Fibroblast of skin of back (primary cell): Measurements from ENCODE around the gene PHLDB1.
"Not testable (repeated sequence)": the region's sequence is repeated elsewhere in the genome, so short reads cannot be mapped to it uniquely, and the experiment has no call there.

Experiments used
- DNase-seq: peaks from one replicate; pipeline ENCODE4 v3.0.0-alpha.2; 2013

PHLDB1 gene

DNA sequence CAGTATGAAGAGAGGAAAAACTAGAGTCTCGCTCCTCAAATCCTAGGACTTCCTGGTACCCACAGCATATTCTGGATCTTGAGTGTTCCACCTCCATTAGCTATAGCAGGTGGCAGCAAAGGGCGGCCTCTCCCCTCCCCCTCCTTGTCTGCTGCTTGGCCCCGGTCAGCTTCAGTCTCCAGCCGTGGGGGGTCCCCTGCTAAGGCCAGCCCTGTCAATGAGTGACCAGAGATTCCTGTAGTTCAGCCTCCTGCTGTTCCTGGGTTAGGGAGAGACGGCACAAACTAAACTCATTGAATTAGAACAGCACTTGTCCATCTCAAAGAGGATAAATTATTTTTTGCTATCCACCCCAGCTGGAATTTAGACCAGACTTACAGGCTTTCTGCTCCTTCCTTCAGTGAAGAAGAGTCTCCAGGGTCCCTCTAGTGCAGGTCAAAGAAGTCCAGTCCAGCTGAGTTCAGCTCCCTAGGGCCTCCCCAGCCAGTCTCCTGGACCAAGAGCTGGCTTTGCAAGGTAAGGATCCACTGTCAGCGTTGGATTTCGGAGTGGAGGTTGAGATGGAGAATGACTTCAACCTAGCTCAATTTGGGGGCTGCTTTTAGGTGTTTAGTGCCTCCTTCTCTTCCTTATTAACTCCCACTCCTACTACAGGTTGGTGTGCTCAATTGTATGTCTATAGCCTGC lies 1.1 kb upstream of the PHLDB1 start:
- DNase-seq: no peak

DNA sequence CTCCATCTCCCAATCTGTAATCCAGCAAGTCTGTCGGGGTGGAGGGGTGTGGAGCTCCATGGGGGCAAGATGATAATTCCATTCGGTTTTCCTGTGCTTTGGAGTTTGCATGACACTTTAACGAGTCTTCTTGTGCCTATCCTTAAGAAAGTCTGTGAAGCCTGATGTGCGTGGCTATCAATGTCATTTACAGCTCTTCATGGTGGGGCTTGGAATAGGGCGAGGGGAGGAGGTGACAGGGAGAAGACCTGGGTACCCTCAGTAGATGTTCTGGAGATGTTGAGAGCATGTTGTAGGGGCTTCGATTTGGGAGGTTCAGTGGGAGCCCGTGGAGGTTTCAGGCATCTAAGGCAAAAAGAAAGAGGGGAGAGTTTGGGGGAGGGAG lies 579 bp upstream of the PHLDB1 start:
- no peak for DNase-seq

DNA sequence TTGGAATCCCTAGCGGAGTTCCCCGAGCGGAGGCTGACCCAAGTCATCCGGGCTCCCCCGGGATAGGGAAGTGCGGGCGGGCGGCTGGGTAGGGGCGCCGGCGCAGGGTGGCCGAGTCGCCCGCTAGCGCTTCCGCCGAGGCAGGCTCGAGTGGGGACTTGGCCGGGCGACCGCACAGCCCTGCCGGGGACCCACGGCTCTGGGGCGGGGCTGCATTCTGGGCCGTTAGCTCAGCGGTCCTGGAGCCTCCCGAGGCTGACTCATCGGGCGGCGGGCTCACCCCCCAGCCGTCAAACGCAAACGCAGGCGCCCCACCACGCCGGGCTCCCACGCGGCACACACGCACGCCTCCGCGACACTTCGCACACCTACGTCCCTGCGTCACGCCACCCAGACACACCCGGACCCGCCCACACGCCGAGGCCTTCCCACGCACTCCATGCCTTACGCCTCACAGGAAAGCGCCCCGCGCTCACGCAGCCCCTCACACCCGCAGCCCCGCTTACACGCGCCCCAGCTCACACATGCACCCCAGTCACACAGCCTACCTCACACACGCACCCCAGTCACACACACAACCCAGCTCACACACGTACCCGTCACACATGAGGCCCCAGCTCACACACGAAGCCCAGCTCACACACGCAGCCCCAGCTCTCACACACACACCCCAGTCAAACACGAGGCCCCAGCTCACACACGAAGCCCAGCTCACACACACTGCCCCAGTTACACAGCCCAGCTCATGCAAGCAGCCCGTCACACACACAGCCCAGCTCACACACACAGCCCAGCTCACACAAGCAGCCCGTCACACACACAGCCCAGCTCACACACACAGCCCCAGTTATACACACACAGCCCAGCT lies 1.2 kb downstream of the PHLDB1 start:
- DNase-seq: peak; percentile 89

DNA sequence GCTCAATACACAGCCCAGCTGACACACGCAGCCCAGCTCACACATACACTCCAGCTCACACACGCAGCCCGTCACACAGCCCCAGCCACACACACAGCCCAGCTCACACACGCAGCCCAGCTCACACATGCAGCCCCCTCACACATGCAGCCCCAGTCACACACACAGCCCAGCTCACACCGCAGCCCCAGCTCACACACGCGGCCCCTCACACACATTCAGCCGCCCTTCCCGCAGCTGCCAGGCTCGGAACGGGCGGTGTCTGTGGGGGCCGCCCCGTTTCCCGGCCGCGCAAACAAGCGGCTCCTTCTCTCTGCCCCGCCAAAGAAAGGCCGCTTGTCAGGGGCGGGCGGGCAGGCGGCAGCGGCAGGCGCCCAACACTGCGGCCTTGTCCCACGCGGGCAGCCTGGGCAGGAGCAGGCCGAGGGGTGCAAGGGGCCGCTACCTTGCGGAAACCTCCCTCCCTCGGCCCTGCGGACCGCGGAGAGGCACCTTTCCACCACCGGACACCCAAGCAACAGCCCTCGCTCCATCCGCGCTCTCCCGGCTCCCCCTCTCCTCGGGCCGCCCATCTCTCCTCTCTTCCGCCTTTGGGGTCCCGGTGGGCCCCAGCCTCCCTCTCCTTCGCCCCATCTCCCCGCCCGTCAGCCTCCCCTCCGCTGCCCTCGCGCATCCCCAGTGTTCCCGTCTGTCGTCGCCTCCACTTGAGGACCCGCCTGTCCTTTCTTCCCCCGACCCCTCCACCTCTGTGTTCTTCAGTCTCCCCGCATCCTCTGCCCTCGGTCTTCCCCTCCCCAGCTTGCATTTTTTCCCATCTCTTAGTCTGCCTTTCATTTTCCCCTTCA lies 2.2 kb downstream of the PHLDB1 start:
- peak; percentile 43 for DNase-seq

DNA sequence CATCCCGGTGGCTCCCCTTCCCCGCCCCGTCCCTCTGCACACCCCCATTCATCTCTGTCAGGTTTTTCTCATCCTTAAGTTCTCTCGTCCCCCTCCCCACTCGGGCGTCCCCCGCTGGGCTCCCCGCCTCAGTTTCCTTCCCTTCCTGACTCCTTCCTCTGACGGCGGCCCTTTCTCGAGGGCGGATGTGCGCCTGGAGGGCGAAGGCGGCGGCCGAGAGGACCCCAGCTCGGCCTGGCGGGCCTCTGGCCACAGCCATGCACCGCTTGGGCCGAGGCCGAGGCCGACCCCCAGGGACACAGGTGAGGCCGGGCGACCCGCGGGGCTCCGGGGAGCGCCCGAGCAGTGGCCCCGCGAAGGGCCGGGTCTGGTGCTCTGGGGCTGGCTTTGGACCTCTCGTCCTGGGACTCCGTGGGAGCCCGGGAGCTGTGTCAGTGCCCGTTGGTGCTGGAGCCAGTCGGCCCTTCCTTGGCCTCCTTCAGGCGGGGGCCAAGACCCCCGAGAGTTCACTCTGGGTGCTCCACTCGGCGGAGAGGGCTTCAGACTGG lies 2.9 kb downstream of the PHLDB1 start:
- DNase-seq: no peak

DNA sequence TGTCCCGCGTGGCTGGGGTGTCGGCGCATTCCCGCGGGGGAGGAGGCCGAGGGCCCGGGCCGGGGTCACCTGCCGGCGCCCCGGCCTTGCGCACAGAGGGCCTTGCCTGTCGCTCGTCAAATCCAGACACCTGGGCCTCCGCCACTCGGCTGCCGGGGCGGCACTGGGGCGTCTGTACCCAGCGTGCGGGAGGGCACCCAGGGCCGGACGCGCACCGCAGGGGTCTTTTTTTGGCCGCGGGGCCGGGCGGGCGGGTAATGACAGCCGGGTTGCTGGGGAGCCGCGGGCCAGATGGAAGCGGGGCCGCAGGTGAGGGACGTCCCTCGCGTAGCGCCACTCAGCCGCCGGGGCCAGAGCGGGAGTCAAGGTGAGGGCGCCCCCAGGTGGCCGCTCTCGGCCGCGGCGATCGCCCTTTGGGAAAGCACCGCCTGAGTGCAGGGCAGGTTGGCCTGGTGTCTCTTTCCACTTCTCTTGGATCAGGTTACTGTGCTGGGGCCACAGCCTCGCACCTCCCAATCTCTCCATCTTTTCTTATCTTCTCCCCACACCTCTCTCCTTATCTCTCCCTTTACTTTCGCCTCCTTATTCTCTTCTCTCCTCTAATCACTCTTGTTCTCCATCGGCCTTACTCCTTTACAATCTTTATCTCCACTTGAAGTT lies 3.5 kb downstream of the PHLDB1 start:
- peak; percentile 68 for DNase-seq

DNA sequence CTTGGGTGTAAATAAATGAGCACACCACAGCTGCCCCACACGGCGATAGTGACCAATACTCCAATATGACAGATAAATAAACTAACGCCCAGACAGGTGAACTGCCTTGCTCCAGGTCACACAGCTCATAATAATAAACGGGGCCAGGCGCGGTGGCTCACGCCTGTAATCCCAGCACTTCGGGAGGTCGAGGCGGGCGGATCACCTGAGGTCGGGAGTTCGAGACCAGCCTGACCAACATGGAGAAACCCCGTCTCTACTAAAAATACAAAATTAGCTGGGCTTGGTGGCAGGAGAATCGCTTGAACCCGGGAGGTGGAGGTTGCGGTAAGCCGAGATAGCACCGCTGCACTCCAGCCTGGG lies 4.0 kb downstream of the PHLDB1 start:
- not testable (repeated sequence) for DNase-seq

DNA sequence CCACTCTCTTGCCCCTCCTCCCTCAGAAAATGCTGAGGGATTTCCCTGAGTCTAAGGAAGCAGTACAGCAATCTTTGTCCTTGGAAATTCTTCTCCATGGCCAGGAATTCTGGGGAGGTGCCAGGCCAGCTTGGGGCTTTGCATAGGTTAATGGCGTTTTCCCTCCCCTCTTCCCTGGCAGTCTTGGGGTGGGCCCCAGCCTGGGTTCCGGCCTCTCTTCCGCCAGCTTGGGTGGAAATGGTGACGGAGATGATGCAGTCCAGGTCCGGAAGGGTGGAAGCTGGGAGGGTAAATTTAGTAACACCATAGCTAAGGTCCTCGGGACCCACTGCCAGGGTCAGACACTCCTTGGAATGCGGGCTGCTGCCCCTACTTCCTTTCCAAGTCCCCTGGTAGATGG lies 5.0 kb downstream of the PHLDB1 start:
- no peak for DNase-seq

DNA sequence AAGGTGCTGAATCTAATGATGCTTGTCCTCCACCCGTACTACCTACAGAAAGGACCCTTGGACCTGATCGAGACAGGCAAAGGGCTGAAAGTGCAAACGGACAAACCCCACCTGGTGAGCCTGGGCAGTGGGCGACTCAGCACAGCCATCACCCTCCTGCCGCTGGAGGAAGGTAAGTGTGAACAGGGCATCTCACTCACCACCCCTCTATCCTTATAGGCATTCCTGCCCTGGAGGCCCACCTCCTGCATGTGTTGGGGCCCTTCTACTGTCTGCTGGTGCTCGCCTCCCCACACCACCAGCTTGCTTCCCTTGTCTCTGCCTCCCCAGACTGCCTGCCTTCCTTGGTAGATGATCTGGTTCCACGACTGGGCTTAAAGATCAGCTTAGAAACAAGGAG lies 7.1 kb downstream of the PHLDB1 start:
- no peak for DNase-seq

DNA sequence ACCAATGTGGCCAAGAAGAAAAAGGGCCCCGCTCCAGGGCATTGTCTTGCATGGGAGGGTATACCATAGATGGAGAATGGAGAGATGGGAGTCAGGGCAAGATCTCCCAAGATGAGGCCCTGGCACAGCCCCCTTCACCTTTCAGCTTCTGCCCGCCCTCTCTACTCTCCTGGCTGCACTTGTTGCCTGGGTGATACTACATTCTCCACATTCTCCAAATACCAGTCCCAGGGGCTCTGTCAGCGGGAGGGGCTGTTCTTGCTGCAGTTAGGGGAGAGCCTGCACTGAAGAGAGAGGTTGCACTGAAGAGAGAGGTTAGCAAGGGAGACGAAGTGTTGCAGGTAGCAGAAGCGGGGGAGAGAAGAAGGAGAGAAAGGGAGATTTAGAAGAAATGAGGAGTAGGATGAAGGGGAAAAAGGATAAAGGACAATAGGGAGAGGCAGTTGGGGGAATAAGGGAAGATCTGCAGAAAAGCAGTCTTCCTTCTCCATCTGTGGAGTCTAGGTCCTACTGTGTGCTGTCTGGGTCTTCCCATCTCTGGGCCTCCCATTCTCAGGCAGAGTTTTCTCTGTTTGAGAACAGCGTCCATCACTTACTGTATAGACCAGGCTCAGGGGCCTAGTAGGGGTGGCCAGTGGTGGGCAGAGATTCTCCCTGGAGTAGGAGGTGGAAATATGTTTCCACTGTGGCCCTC lies 8.0 kb downstream of the PHLDB1 start:
- DNase-seq: peak; percentile 61

DNA sequence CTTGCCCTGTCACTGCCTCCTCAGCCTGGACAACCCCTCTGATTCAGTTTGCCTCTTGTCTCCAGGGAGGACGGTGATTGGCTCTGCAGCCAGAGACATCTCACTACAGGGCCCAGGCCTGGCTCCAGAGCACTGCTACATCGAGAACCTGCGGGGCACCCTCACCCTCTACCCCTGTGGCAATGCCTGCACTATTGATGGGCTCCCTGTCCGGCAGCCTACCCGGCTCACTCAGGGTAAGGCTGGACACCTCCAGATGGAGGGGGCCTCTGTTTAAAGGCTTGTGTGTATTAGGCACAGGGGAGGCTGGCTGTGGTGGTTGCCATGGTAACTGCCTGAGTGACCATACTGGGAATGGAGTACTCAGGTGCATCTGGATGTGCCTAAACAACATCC lies 8.6 kb downstream of the PHLDB1 start:
- no peak for DNase-seq

DNA sequence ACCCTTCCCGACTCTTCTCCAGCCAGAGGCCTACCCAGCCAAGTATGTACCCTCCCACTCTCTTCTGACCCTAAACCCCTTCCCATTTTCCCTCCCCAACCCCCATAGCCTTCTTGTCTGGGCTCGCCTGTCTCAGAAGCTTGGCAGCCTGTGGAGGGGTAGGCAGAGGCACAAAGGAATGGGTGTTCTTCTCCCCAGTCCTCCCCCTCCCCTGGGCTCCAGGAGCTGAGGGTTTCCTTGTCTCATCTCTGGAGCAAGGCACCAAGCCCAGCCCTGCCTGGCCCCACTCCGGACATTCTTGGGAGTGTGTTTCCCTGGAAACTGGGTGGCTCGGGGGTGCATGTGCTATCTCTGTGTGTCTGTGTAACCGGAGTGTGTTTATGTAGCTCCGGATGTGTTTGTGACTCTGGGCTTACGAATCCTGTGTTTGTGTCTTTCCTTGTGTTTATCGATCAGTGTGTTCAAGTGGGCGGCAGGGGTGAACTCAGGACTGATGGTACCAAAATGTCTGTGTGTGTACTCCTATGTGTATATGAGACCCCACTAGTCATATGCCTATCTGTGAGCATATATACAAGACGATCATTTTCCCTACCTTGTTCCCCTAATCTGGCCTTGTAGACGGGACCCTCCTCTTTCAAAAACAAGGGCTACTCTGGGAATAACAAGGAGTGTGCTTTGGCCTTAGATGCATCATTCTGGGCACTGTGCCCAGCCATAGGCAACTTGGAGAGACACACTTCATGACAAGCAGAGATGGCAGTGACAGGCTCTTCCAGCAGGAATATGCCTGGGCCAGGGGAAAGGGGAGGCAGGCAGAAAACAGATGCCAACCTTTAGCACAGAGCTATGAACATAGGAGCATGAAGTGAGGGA lies 10.9 kb downstream of the PHLDB1 start:
- DNase-seq: peak; percentile 84

DNA sequence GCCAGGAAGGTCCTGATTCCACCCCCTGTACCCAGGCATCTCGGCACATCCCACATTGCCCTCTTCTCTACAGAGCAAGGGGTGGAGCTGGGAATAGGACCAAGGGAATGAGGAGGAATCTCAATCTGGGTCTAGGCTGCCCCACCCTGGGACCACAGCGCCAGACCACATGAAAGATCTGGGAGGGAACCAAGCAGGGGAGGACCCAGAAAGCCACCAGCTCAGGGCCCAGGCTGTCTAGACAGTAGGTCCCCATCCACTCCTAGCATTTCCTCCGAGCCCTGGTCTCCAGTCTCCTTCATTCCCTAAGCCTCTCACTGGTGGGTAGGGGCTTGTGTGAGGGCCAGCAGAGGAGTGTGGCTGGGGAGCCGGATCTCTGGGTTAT lies 11.6 kb downstream of the PHLDB1 start:
- DNase-seq: peak; percentile 94

DNA sequence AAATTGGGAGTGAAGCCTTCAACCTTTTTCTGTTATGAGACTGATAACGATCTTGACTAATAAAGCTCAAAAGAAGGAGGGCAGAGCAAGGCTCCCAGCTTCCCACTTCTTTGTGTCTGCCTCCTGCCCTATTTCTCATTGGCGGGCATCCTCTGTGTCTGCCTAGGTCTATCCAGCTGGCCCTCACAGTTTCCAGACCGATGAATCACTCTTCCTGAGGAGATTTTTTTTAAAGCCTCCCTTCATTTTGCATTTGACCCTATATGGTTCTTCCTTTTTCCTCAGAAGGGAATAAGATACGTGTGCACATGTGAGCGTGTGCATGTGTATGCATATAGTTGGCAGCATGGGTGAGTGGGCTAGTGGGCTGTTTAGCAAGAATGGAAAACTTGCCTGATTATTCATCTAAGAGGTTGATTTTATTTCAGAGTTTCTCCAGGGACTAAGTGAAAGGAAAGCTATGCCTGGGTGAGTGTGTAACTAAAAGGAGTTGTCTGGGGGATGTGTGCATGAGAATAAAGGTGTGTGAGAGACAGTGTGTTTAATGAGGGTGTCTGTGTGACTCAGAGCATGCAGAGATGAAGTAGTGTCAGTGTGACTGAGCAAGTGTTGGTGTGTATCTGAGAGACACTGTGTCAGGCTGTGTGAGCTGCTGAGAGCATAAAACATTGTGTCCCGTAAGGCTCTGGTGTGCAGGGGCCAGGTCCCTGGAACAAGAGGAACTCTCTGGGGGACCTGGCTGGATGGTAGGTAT lies 12.2 kb downstream of the PHLDB1 start:
- DNase-seq: peak; percentile 98

DNA sequence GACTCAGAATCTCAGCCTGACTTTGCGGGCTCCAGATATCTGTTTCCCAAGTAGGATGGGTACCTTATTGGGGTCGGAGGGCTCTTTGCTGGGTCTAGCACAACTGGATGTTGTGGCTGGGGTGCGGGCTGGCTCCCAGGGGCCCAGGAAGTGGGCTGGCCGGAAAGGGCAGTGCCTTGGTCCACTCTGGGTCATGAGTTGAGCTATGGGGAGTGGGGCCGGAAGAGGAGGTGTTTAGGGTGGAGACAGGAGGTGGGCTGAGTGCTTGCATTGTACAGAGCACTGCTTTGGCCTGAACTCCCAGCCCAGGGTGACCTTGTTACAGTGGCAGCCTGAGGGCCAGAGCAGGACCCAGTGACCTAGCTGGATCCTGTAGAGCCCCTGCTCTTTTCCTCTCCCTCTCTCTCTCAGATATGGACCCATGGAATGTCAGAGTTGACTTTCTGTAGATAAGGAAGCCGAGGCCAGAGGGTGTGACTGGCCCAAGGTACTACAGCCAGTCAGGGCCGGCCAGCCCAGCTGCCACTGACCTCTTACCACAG lies 13.2 kb downstream of the PHLDB1 start:
- DNase-seq: no peak

DNA sequence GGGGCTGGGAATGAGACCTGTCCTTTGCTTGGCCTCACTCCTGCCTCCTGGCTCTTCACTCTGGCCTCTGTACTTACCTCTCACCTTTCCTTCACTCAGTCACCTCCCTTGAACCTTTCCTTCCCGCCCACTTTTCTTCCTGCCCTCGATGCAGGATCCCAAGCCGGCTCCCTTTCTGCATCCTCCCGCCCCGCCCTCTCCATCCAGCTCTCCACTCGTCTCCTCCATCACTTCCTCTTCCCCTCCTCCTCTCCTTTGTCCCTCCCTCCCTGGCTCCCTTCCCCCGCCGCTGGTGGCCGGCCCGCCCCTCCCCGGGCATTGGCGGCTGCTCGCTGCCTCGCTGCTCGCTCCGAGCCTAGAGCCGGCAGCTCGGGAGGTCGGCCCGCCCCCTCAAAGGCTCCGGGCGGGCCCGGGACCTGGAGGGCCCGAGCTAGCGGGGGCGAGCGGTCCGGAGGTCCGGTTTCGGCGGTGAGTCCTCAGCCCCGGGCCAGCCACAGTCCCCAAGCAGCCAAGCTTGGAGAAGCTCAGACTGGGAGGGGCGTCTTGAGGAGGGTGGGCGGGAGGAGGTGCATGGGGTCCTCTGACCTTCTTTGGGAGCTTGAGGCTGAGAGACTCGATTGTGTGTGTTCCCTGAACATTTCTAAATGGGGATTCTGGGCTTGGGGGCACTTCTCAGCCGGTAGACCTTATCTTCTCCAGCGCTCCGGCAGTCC lies 13.8 kb downstream of the PHLDB1 start:
- DNase-seq: peak; percentile 94

DNA sequence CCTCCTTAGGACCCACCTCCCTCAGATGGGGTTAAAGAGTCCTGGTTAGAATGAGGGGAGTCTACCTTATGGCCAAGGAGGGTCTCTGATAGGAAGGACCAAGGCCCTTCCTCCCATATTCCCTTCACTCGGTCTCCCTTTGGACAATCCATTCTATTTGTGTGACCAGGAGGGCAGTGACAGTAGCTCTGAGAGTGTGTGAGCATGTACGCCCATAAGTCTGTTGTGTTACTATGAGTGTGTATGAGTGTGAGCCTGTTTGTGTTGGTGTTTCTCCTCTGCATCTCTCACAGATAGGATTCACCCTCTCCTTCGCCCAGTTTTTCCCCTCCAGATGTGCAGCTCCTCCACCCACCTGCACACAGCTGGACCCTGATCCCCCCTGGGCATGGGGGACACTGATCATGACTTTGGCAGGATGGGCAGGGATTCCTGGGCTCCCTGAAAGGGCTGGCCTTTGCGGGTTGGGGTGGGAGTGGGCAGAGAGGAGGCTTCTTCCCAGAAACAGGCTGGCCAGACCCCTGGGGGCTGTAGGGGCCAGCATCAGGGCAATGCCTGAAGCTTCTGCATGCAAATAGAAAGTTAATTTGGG lies 14.5 kb downstream of the PHLDB1 start:
- DNase-seq: no peak
